H1 (cell line): ENCODE data around the gene HS1BP3. TPM values are rescaled to one million over a fixed set of nuclear protein-coding genes. Genes with fewer than 3 reads are reported as not detected.
A peak's percentile ranks its signal among the peaks of the same experiment; 100 is the strongest.

Experiments
- CTCF ChIA-PET: fragments of 300-600 bp; sonication (Branson Sonifier 250); formaldehyde crosslinking; loops from one replicate; lab custom pipeline; 2021; ENCODE audit not compliant: partially characterized antibody; lab: Charles Lee
- POLR2A ChIA-PET: fragments of 300-600 bp; sonication (Branson Sonifier 250); formaldehyde crosslinking; loops from one replicate; lab custom pipeline; 2021; ENCODE audit warnings: inconsistent platforms; ENCODE audit not compliant: partially characterized antibody; lab: Charles Lee
- DNase-seq, 2 experiments: peaks; one replicate each; pipeline versions ENCODE4 v3.0.0 to v3.0.0-alpha.2; 2010 to 2022; ENCODE audit warnings: low spot score in 2 of 2, low read depth in 1 of 2, mixed read lengths in 1 of 2
- FAIRE-seq: peaks from 2 replicates; lab custom pipeline; 2011; peaks lifted over from hg19 to GRCh38; lab: Jason Lieb, UNC
- H2AFZ ChIP-seq: 2 replicates; pipeline ENCODE4 v1.8.1; 2012; ENCODE audit warnings: low read length, inconsistent platforms
- H2AK5ac ChIP-seq: 2 replicates; pipeline ENCODE4 v1.6.1; 2013; ENCODE audit warnings: low read depth, low read length
- H2BK120ac ChIP-seq: replicated peaks from 2 replicates; pipeline ENCODE3; 2013; ENCODE audit warnings: low read depth, low read length, inconsistent platforms
- H2BK12ac ChIP-seq: 2 replicates; pipeline ENCODE4 v1.6.1; 2013; ENCODE audit warnings: low read depth, low read length
- H2BK15ac ChIP-seq: 2 replicates; pipeline ENCODE4 v1.6.1; 2013; ENCODE audit warnings: low read length
- H2BK20ac ChIP-seq: 2 replicates; pipeline ENCODE4 v1.6.1; 2013; ENCODE audit warnings: low read length
- H2BK5ac ChIP-seq: 2 replicates; pipeline ENCODE4 v1.6.1; 2013; ENCODE audit warnings: low read depth, low read length
- H3K14ac ChIP-seq: 2 replicates; pipeline ENCODE4 v1.6.1; 2013; ENCODE audit warnings: inconsistent platforms; ENCODE audit not compliant: insufficient read length
- H3K18ac ChIP-seq: 2 replicates; pipeline ENCODE4 v1.6.1; 2013; ENCODE audit warnings: low read length; ENCODE audit errors: extremely low read depth
- H3K23ac ChIP-seq: 2 replicates; pipeline ENCODE4 v1.6.1; 2013; ENCODE audit warnings: inconsistent platforms; ENCODE audit not compliant: insufficient read length
- H3K23me2 ChIP-seq: 2 replicates; pipeline ENCODE4 v1.6.1; 2013; ENCODE audit warnings: low read depth, low read length
- H3K27ac ChIP-seq: 2 replicates; pipeline ENCODE4 v1.6.1; 2011; ENCODE audit warnings: low read depth, low read length, inconsistent platforms
- H3K27me3 ChIP-seq, 4 experiments: replicated peaks in 1 of 4; 1 replicate in 1 of 4; 2 replicates in 3 of 4; pipeline versions ENCODE4 v1.6.1 to v1.8.1; 2011 to 2013; ENCODE audit warnings: low read length in 3 of 4, mild to moderate bottlenecking in 3 of 4, inconsistent platforms in 2 of 4, mixed read lengths in 2 of 4, moderate library complexity in 1 of 4; ENCODE audit not compliant: control insufficient read depth in 3 of 4, insufficient read depth in 3 of 4; ENCODE audit errors: extremely low read depth in 1 of 4
- H3K36me3 ChIP-seq, 4 experiments: 2 replicates each; pipeline versions ENCODE4 v1.6.1 to v1.8.1; 2011 to 2013; ENCODE audit warnings: mild to moderate bottlenecking in 4 of 4, low read length in 3 of 4, moderate library complexity in 2 of 4, control low read depth in 1 of 4, inconsistent platforms in 1 of 4; ENCODE audit not compliant: insufficient read depth in 4 of 4, control insufficient read depth in 2 of 4
- H3K4ac ChIP-seq: replicated peaks from 2 replicates; pipeline ENCODE3; 2013; ENCODE audit warnings: low read length, low read depth, mixed read lengths, inconsistent platforms; ENCODE audit not compliant: insufficient read length
- H3K4me1 ChIP-seq, 4 experiments: replicated peaks in 1 of 4; 1 replicate in 1 of 4; 2 replicates in 3 of 4; pipeline versions ENCODE4 v1.6.1 to v1.8.1; 2011 to 2013; ENCODE audit warnings: low read length in 3 of 4, inconsistent platforms in 2 of 4, mixed read lengths in 1 of 4; ENCODE audit not compliant: insufficient read depth in 4 of 4, control insufficient read depth in 3 of 4
- H3K4me2 ChIP-seq, 2 experiments: 2 replicates each; pipeline versions ENCODE4 v1.6.1 to v1.8.1; 2011 to 2013; ENCODE audit warnings: low read depth in 2 of 2, low read length in 2 of 2, control low read depth in 1 of 2, inconsistent platforms in 1 of 2, mild to moderate bottlenecking in 1 of 2; ENCODE audit not compliant: insufficient read depth in 1 of 2
- H3K4me3 ChIP-seq, 4 experiments: fragments of 200-600, 300-600 bp in 1 of 4; sonication (generic), shearing (Covaris generic), sonication (Bioruptor Twin) in 1 of 4; 2 replicates each; pipeline versions ENCODE4 v1.5.1 to v1.8.1; 2011 to 2016; ENCODE audit warnings: low read length in 4 of 4, low read depth in 3 of 4, control low read depth in 2 of 4, inconsistent platforms in 2 of 4, mild to moderate bottlenecking in 2 of 4, mixed read lengths in 1 of 4, moderate library complexity in 1 of 4; ENCODE audit not compliant: insufficient read depth in 2 of 4; ENCODE audit errors: extremely low read depth in 1 of 4
- H3K56ac ChIP-seq: replicated peaks from 2 replicates; pipeline ENCODE3; 2013; ENCODE audit warnings: low read depth, mild to moderate bottlenecking, mixed read lengths, low read length, inconsistent platforms; ENCODE audit not compliant: insufficient read length
- H3K79me1 ChIP-seq: 2 replicates; pipeline ENCODE4 v1.6.1; 2013; ENCODE audit warnings: low read depth, low read length, control low read depth
- H3K79me2 ChIP-seq, 2 experiments: 2 replicates each; pipeline versions ENCODE4 v1.6.1 to v1.8.1; 2012 to 2013; ENCODE audit warnings: low read length in 2 of 2, mild to moderate bottlenecking in 2 of 2, inconsistent platforms in 1 of 2; ENCODE audit not compliant: insufficient read depth in 2 of 2, control insufficient read depth in 1 of 2
- H3K9ac ChIP-seq, 4 experiments: replicated peaks in 1 of 4; 1 replicate in 1 of 4; 2 replicates in 3 of 4; pipeline versions ENCODE4 v1.6.1 to v1.8.1; 2011 to 2013; ENCODE audit warnings: low read depth in 3 of 4, low read length in 3 of 4, control low read depth in 2 of 4, mild to moderate bottlenecking in 2 of 4, moderate library complexity in 2 of 4, inconsistent platforms in 1 of 4; ENCODE audit errors: extremely low read depth in 1 of 4
- H3K9me3 ChIP-seq, 2 experiments: 2 replicates each; pipeline versions ENCODE4 v1.6.1 to v1.8.1; 2012 to 2013; ENCODE audit warnings: mild to moderate bottlenecking in 2 of 2, moderate library complexity in 2 of 2, control low read depth in 1 of 2, inconsistent platforms in 1 of 2, low read depth in 1 of 2, low read length in 1 of 2, mixed read lengths in 1 of 2; ENCODE audit not compliant: insufficient read depth in 2 of 2
- H4K20me1 ChIP-seq, 2 experiments: replicated peaks in 1 of 2; 2 replicates each; pipeline versions ENCODE3 to v1.8.1; 2011 to 2013; ENCODE audit warnings: inconsistent platforms in 2 of 2, low read length in 2 of 2, mild to moderate bottlenecking in 1 of 2; ENCODE audit not compliant: insufficient read depth in 2 of 2, control insufficient read depth in 1 of 2
- H4K5ac ChIP-seq: 2 replicates; pipeline ENCODE4 v1.6.1; 2013; ENCODE audit warnings: low read length, low read depth, mixed read lengths, inconsistent platforms; ENCODE audit not compliant: insufficient read length
- H4K8ac ChIP-seq: 2 replicates; pipeline ENCODE4 v1.8.0; 2013; ENCODE audit warnings: mild to moderate bottlenecking, moderate library complexity, low read length, inconsistent platforms; ENCODE audit not compliant: insufficient read depth; ENCODE audit errors: extremely low read depth
- H4K91ac ChIP-seq: replicated peaks from 2 replicates; pipeline ENCODE3; 2013; ENCODE audit warnings: low read length, mixed read lengths, inconsistent platforms; ENCODE audit not compliant: insufficient read length
- HDAC2 ChIP-seq, 2 experiments: fragments of 300-600 bp in 1 of 2; sonication (generic) in 1 of 2; IDR thresholded peaks; 2 replicates each; pipeline ENCODE4 v1.6.1; 2011 to 2012; ENCODE audit warnings: low read depth in 2 of 2, low read length in 2 of 2, mild to moderate bottlenecking in 2 of 2, moderate library complexity in 2 of 2, borderline replicate concordance in 1 of 2, inconsistent platforms in 1 of 2
- POLR2AphosphoS5 ChIP-seq: IDR thresholded peaks from 2 replicates; pipeline ENCODE4 v1.6.1; 2011; ENCODE audit warnings: low read depth, low read length
- RBBP5 ChIP-seq: IDR thresholded peaks from 2 replicates; pipeline ENCODE4 v1.7.1; 2012; ENCODE audit warnings: low read depth, mild to moderate bottlenecking, inconsistent platforms, low read length, moderate library complexity, borderline replicate concordance
- SP2 ChIP-seq: IDR thresholded peaks from 2 replicates; pipeline ENCODE4 v1.6.1; 2012; ENCODE audit warnings: mild to moderate bottlenecking, low read length, inconsistent platforms
- WGBS, 2 experiments: shearing (Covaris generic) in 1 of 2; methylation state at CpG; one replicate each; pipeline versions ENCODE4 v1.1.6 to v1.1.7; 2013 to 2015; ENCODE audit warnings: low lambda C conversion rate in 2 of 2, mixed read lengths in 2 of 2, inconsistent platforms in 1 of 2, low coverage in 1 of 2, missing lambda C conversion rate in 1 of 2; ENCODE audit not compliant: insufficient replicate concordance in 2 of 2, insufficient coverage in 1 of 2, insufficient read length in 1 of 2; ENCODE audit errors: extremely low coverage in 1 of 2, missing lambda C conversion rate in 1 of 2; 5-methylcytosine and 5-hydroxymethylcytosine counted together
- polyA plus RNA-seq, 7 experiments: library from polyadenylated mRNA; depleted of rRNA in 3 of 7; stranded (reverse) in 5 of 7; unstranded in 2 of 7; fragments of >200 nt in 5 of 7; fragments of 200-250 nt in 2 of 7; gene quantifications; 1 replicate in 5 of 7; 2 replicates in 1 of 7; 4 replicates in 1 of 7; pipeline versions ENCODE4 v1.2.1 to v1.2.3, GENCODE V29; 2011 to 2013; ENCODE audit warnings: missing spikeins in 2 of 7, mixed read lengths in 2 of 7
- total RNA-seq: library from RNA; stranded (reverse); fragmentation: NEBNext Ultra II Directional; extraction: Animal tissue kit (Norgen Biotek cat#: 25700); gene quantifications from 2 replicates; pipeline ENCODE4 v1.2.1, GENCODE V29; 2021

Gene HS1BP3
- total and polyA plus RNA-seq, 2 of the 8 experiments (the other 6 are each of a cell fraction or from before 2014, with no cell fraction given) = 11.1 to 11.3 TPM

DNA sequence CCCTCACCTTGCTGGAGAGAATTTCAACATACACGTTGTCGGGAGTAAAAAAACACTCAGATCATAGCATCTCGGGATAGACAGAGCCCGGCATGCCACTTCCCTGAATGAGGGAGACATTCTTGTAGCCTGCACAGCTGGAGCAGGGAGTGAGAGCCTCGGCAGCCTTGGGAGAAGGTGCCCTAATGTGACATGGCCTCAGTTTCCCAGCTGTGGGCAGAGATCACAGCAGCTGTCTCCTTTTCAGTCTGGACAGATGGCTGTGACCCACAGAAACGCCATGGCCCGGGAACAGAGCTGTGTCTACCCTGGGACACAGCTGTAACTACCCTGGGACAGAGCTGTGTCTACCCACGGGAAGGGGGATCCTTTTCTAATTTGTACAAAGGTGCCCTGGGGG lies 55.9 kb downstream of the HS1BP3 start:
- no peak overlapping the region for H3K56ac ChIP-seq
- H3K9ac ChIP-seq = no peak overlapping the region
- peaks cover 4 to 10% (median 5%) of the 10 kb centered on the region in 4 experiments; a peak in 6 of 7 replicates for H3K4me1 ChIP-seq
- no peaks in the 10 kb centered on the region for H3K23me2 ChIP-seq
- H2BK20ac ChIP-seq = no peak overlapping the region
- peak overlapping the region; percentile 77; the same call in 1 of the 2 replicates for H2AK5ac ChIP-seq
- H4K8ac ChIP-seq = no peak overlapping the region
- H3K27ac ChIP-seq = no peak overlapping the region
- H2BK5ac ChIP-seq = no peak overlapping the region
- H3K18ac ChIP-seq = no peak overlapping the region; the same call in 1 of the 2 replicates
- no peaks in the 10 kb centered on the region for H3K9me3 ChIP-seq
- peak overlapping the region; percentile 37; the same call in 1 of the 2 replicates for H2BK15ac ChIP-seq
- DNase-seq = no peak
- H4K20me1 ChIP-seq = no peaks in the 10 kb centered on the region
- no peak overlapping the region for H2BK120ac ChIP-seq
- ChIA-PET CTCF (interaction anchor here (0.8 to 15.2 kb wide), 9 partner anchors 10 to 216 kb away, joined by 3 to 116 read pairs (median 7); no protein-coding TSS in a partner anchor), POLR2A (interaction anchor here (1.1 to 3.0 kb wide), 2 partner anchors 10 to 148 kb away, joined by 4 to 16 read pairs; partner anchors contain the start of gene RHOB)
- no peaks in the 10 kb centered on the region for H3K79me1 ChIP-seq
- no peaks in the 10 kb centered on the region for H3K36me3 ChIP-seq
- peak overlapping the region in 1 of 2 experiments; percentile 7; a peak in 1 of 4 replicates for H3K4me2 ChIP-seq
- H2BK12ac ChIP-seq = no peak overlapping the region
- peaks cover 0 to 2% (median 0%) of the 10 kb centered on the region in 4 experiments; a peak in 1 of 7 replicates for H3K27me3 ChIP-seq
- TF ChIP-seq POLR2AphosphoS5 (no peak), RBBP5 (no peak), HDAC2 (IDR thresholded peaks at IDR 0.05; ENCODE audit: borderline replicate concordance in 1 of 2, low read depth in 2 of 2, low read length in 2 of 2) (no peak), SP2 (no peak)
- TF ChIP-seq, all 59 proteins: peak for 0
- H4K91ac ChIP-seq = no peak overlapping the region
- no peak overlapping the region for H3K4ac ChIP-seq
- H3K23ac ChIP-seq = no peak overlapping the region
- no peak overlapping the region for H2AFZ ChIP-seq
- WGBS, 2 experiments = 85% methylated on average over 8 of the region's 8 CpGs; no CpG with 5 or more reads in 1 of the 2 experiments
- no peak overlapping the region for H3K4me3 ChIP-seq
- H3K79me2 ChIP-seq = no peaks in the 10 kb centered on the region
- H4K5ac ChIP-seq = no peak overlapping the region
- no peak for FAIRE-seq
- H3K14ac ChIP-seq = no peak overlapping the region
